Body of pancreas (tissue), 4 donors: ENCODE measurements around the gene RAPGEF4.

Source experiments
- POLR2A ChIP-seq, 3 donors: fragments of 450-650 bp; IDR thresholded peaks; one replicate each; pipeline ENCODE4 v1.6.1; 2016; ENCODE audit warnings: antibody characterized with exemption in 3 of 3, mild to moderate bottlenecking in 2 of 3
- TF ChIP-seq, protein P1 (sequence below), 7 experiments: fragments of 450-650 bp in 4 of 7; fragments of 200-600 bp in 3 of 7; sonication (generic) in 3 of 7; IDR thresholded peaks; one replicate each; pipeline ENCODE4 v1.5.1; 2016 to 2019; ENCODE audit warnings: antibody characterized with exemption in 7 of 7

DNA sequence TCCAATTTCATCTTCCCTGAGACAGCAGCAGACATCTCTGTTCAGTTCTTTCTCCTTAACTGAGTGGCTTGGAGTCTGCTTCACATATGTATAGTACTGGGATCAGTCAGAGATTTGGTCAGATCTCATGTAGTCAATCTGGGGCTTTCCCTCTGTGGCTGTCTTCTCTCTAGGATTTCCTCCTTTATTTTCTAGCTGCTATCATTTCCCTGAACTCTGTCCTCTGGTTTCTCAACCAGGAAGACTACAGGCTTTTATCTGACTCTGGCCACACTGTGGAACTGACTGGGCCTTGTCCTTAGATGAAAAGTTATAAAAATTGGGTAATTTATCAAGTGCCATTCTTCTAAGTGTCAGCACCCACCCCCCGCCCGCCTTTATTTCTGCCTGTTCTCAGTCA lies 121.0 kb downstream of the RAPGEF4 start:
- TF ChIP-seq, protein P1, sequence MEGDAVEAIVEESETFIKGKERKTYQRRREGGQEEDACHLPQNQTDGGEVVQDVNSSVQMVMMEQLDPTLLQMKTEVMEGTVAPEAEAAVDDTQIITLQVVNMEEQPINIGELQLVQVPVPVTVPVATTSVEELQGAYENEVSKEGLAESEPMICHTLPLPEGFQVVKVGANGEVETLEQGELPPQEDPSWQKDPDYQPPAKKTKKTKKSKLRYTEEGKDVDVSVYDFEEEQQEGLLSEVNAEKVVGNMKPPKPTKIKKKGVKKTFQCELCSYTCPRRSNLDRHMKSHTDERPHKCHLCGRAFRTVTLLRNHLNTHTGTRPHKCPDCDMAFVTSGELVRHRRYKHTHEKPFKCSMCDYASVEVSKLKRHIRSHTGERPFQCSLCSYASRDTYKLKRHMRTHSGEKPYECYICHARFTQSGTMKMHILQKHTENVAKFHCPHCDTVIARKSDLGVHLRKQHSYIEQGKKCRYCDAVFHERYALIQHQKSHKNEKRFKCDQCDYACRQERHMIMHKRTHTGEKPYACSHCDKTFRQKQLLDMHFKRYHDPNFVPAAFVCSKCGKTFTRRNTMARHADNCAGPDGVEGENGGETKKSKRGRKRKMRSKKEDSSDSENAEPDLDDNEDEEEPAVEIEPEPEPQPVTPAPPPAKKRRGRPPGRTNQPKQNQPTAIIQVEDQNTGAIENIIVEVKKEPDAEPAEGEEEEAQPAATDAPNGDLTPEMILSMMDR (IDR thresholded peaks at IDR 0.05), result no peak
- TF ChIP-seq POLR2A (IDR thresholded peaks at IDR 0.05), result no peak
